ENCODE data around the gene PTK6. TPM values are rescaled to one million over a fixed set of nuclear protein-coding genes. Genes with fewer than 3 reads are reported as not detected.

The PTK6 gene
- total and polyA plus RNA-seq, 9 donors: 0.07 to 0.46 (median 0.12) TPM; not detected in 2

GRCh38 chr20:63542696-63543095 is 5.5 kb upstream of the PTK6 start:
- H3K27me3 ChIP-seq: no peaks in the 10 kb centered on the region
- H3K4me1 ChIP-seq (ENCODE audit: insufficient read depth): peaks cover 1% of the 10 kb centered on the region
- TF ChIP-seq CTCF (IDR thresholded peaks at IDR 0.05) (no peak), EP300 (IDR thresholded peaks at IDR 0.05) (no peak), POLR2A (IDR thresholded peaks at IDR 0.05) (no peak)
- WGBS, 3 donors: 67 to 79% (median 75%) methylated on average over 10 of the region's 10 CpGs
- H3K4me3 ChIP-seq: no peak overlapping the region
- intact Hi-C loops (cut with DNase I): no loop called here
- H3K27ac ChIP-seq: no peak overlapping the region
- no peak for DNase-seq
- no peaks in the 10 kb centered on the region for H3K9me3 ChIP-seq
- no peaks in the 10 kb centered on the region for H3K36me3 ChIP-seq

- peaks cover 2% of the 10 kb centered on the region for H3K4me1 ChIP-seq (ENCODE audit: insufficient read depth)
- TF ChIP-seq CTCF (IDR thresholded peaks at IDR 0.05): no peak
- no peak for TF ChIP-seq EP300 (IDR thresholded peaks at IDR 0.05)
- no peak for TF ChIP-seq POLR2A (IDR thresholded peaks at IDR 0.05)
- H3K4me3 ChIP-seq: no peak overlapping the region
- H3K27ac ChIP-seq: no peak overlapping the region
- H3K9me3 ChIP-seq: no peaks in the 10 kb centered on the region
- no peaks in the 10 kb centered on the region for H3K36me3 ChIP-seq
- 28 to 48% (median 33%) methylated on average over 19 to 36 of the region's 36 CpGs for WGBS, 3 donors
- no peaks in the 10 kb centered on the region for H3K27me3 ChIP-seq
- intact Hi-C loops (cut with DNase I): no loop called here
- no peak for DNase-seq
These were observed 4.9 kb upstream of the PTK6 start for GRCh38 chr20:63542031-63542559.

GRCh38 chr20:63541371-63541770 is 4.2 kb upstream of the PTK6 start:
- Histone ChIP-seq H3K36me3 (no peaks in the 10 kb centered on the region), H3K4me3 (no peak overlapping the region), H3K27me3 (no peaks in the 10 kb centered on the region), H3K27ac (no peak overlapping the region), H3K9me3 (no peaks in the 10 kb centered on the region), H3K4me1 (ENCODE audit: insufficient read depth) (peaks cover 2% of the 10 kb centered on the region)
- WGBS, 3 donors: 85 to 91% (median 85%) methylated on average over 27 to 28 of the region's 28 CpGs
- TF ChIP-seq EP300 (IDR thresholded peaks at IDR 0.05) (no peak), CTCF (IDR thresholded peaks at IDR 0.05) (no peak), POLR2A (IDR thresholded peaks at IDR 0.05) (no peak)
- DNase-seq: no peak
- intact Hi-C loops (cut with DNase I): no loop called here

- no peaks in the 10 kb centered on the region for H3K9me3 ChIP-seq
- no peaks in the 10 kb centered on the region for H3K36me3 ChIP-seq
- TF ChIP-seq EP300 (IDR thresholded peaks at IDR 0.05) (no peak), CTCF (IDR thresholded peaks at IDR 0.05) (no peak), POLR2A (IDR thresholded peaks at IDR 0.05) (no peak)
- WGBS, 3 donors: 74 to 78% (median 77%) methylated on average over 42 to 49 of the region's 49 CpGs
- H3K27ac ChIP-seq: no peak overlapping the region
- no peaks in the 10 kb centered on the region for H3K27me3 ChIP-seq
- no peak for DNase-seq
- no peak overlapping the region for H3K4me3 ChIP-seq
- H3K4me1 ChIP-seq (ENCODE audit: insufficient read depth): peaks cover 2% of the 10 kb centered on the region
- intact Hi-C loops (cut with DNase I): no loop called here
These were observed 3.4 kb upstream of the PTK6 start for GRCh38 chr20:63540417-63541186.
